Hematopoietic multipotent progenitor cell treated with erythropoietin and hydrocortisone succinate and interleukin-3 and kit ligand, for 15 days (in vitro differentiated cells): Measurements from ENCODE around the gene ANXA3.
"Not testable (repeated sequence)": the region's sequence is repeated elsewhere in the genome, so short reads cannot be mapped to it uniquely, and the experiment has no call there.

Source experiments
- DNase-seq: peaks from one replicate; pipeline ENCODE4 v3.0.0-alpha.2; 2015; ENCODE audit warnings: low spot score

Gene ANXA3

DNA sequence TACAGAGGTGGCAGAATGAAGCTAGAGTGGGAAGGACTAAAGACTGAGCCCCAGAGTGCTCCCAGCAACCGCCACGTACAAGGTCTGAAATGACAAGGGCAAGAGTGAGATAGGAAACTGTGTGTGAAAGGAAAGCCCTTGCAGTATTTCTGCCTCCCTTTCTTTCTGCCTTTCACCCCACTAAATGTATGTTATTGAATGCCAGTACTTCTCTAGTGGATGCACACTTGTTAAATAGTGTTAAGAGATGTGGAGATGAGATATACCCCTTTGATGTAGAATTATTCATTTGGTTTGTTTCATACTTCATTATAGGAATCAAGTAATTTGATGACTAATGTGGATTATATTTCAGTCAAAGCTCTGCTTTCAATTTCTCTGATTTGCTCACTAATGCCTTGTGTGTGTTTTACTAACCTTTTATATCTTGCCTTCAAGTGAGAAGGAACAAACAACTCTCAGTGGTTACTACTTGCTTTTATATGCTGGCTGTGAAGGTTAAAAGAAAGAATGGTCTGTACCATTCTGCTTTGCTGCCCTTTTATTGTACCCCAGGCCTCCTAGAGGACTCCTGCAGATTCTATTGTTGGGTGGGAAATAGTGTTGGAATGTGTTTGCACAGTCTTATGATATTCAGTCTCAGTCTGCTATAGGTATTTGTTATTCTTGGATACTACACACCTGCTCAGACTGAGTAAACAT is 8.0 kb upstream of the ANXA3 start:
- DNase-seq: no peak

DNA sequence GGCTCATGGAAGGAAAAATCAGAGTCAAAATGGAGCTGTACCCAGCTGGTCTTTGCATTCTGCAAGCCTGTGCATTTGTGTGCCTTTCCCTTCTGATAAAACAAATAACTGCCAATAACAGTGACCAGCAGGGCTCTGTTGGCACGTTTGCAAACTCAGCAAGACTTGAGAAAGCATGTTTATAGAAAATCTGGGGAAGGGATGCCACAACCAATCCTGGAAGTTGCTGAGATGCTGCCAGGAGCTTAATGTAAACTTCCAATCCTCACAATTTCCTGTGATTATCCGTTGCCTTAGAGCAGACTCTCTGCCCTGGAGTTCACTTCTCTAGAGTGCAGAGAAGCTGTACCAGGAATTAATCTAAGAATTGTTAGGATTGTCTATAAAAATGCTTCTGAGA is 6.9 kb upstream of the ANXA3 start:
- no peak for DNase-seq

- no peak for DNase-seq
Observed at GRCh38 chr4:78545275-78546246, 6.0 kb upstream of the ANXA3 start.

DNA sequence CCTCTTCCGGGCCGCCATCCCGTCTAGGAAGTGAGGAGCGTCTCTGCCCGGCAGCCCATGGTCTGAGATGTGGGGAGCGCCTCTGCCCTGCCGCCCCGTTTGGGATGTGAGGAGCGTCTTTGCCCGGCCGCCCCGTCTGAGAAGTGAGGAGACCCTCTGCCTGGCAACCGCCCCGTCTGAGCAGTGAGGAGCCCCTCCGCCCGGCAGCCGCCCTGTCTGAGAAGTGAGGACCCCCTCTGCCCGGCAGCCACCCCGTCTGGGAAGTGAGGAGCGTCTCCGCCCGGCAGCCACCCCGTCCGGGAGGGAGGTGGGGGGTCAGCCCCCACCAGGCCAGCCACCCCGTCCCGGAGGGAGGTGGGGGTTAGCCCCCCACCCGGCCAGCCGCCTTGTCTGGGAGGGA is 3.7 kb upstream of the ANXA3 start:
- DNase-seq: not testable (repeated sequence)

- not testable (repeated sequence) for DNase-seq
Observed at GRCh38 chr4:78548889-78549288, 2.7 kb upstream of the ANXA3 start.

GRCh38 chr4:78552389-78553042 is 946 bp downstream of the ANXA3 start:
- DNase-seq: no peak

GRCh38 chr4:78553043-78553396 is 1.4 kb downstream of the ANXA3 start:
- DNase-seq: no peak

DNA sequence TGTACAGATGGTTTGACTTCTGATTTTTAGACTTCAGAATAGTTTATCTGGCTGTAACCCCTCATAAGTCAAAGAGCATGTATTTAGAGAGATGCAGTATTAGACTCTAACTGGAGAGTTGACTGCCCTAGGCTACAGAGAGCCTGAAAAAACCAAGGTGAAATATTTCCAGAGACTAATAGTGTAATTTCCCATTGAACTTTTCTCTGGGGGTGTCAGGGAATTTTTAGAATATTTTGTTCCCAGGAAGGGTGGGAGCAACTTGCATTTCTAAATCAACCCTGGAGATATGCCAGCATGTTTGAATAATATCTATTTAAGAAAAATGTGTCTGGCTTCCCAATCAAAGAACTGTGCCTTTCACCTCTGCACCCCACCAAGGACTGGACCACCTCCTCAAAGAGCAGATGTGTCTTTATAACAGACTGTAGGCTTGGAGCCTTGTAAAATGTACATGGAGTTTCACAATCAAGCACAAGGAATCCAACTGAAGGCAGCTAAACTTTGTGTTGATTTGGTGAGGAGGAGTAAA is 2.0 kb downstream of the ANXA3 start:
- no peak for DNase-seq

- no peak for DNase-seq
Observed at GRCh38 chr4:78556665-78557064, 5.1 kb downstream of the ANXA3 start.

DNA sequence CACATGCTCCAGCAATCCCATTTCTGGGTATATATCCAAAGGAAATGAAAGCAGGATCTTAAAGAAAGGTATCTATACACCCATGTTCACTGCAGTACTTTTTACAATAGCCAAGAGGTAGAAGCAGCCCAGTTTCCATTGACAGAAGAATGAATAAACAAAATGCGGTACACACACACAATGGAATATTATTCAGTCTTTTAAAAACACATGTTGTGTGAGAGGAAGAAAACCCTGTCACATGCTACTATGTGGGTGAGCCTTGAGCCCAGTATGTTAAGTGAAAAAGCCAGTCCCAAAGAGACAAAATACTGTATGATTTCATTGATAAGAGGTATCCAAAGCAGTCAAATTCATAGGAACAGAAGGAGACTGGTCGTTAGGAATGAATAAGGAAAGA is 6.3 kb downstream of the ANXA3 start:
- DNase-seq: no peak

GRCh38 chr4:78558410-78558809 is 6.8 kb downstream of the ANXA3 start:
- no peak for DNase-seq

GRCh38 chr4:78560296-78560963 is 8.9 kb downstream of the ANXA3 start:
- DNase-seq: no peak

DNA sequence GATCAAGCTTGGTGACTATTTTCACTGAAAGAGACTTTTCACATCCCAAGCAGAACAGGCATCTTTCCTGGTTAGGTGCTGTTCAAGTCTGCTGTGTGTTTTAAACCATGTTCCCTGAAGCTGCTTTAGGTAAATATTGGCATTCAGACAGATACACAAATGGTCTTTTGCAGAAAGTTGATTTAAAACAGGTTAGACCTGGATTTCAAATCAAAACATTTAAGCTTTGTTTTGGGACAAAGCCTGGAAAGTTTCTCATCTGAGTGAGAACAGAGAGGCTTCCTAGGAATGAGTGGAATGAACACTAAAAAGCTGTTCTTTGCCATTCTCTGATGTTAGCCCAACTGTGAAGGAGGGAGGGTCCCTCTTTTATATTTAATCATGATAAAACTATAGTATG is 10.1 kb downstream of the ANXA3 start:
- DNase-seq: no peak

- DNase-seq: no peak
Observed at GRCh38 chr4:78562687-78563086, 11.1 kb downstream of the ANXA3 start.

GRCh38 chr4:78565971-78566372 is 14.4 kb downstream of the ANXA3 start:
- DNase-seq: no peak

DNA sequence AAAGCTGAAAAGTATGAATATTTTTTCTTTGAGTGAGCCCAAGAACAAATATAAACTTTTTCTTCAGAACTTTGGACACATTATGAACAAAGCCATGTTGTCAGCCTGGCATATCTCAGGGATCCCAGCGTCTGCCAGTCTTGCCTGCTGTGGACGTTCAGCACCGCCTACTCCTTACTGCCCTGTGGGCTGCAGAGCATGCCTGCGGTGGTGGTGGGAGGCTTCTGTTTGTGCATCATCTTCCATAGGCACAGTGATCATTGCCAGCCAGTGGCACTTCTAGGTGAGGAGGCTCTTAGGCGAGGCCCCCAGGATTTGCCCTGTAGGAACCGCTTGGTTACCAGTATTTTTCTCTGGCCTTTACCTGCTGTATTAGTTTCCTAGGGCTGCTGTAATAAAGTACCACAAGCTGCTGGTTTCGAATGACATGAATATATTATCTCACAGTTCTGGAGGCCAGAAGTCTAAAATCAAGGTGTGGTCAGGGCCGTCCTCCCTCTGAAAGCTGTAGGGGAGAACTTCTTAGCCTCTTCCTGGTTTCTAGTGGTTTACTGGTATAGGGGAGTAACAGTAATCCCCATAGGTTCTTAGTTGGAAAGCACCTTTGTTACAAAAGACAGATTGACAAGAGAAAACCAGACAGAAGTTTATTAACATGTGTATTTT is 15.4 kb downstream of the ANXA3 start:
- DNase-seq: no peak

- DNase-seq: no peak
Observed at GRCh38 chr4:78567500-78568060, 16.0 kb downstream of the ANXA3 start.

GRCh38 chr4:78568640-78569305 is 17.2 kb downstream of the ANXA3 start:
- no peak for DNase-seq

GRCh38 chr4:78569306-78569821 is 17.8 kb downstream of the ANXA3 start:
- DNase-seq: no peak

DNA sequence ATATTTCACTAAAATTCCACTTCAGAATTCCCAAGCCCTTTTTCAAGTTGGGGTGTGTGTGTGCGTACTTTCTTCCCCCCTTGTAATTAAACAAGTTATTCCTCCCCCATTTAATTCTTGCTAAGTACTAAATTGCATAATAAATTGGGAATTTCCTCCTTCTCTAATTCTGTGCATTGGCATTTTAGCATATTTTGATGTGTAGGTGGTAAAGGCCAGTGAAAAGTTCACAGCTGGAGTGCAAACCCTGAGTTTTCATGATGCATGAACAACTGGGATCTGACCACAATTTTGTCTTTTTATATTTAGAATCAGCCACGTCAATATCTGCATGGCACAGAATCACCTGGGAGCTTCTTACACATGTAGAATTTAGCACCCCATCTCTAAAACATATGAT is 18.5 kb downstream of the ANXA3 start:
- DNase-seq: no peak
